Prostate gland (tissue), 2 donors: Measurements from ENCODE around the gene EXOC8. TPM values are rescaled to one million over a fixed set of nuclear protein-coding genes. Genes with fewer than 3 reads are reported as not detected.

Experiments used
- DNase-seq: peaks from one replicate; pipeline ENCODE4 v3.0.0-alpha.2; 2019; ENCODE audit warnings: low spot score
- H3K27ac ChIP-seq, 2 donors: fragments of 200-600 bp; sonication (generic); 2 replicates each; pipeline ENCODE4 v1.5.1; 2017 to 2019
- H3K27me3 ChIP-seq: fragments of 200-600 bp; sonication (generic); replicated peaks from 2 replicates; pipeline ENCODE4 v1.5.1; 2019; ENCODE audit not compliant: insufficient read depth
- H3K36me3 ChIP-seq, 2 donors: fragments of 200-600 bp; sonication (generic); 1 replicate in 1 of 2; 2 replicates in 1 of 2; pipeline versions ENCODE4 v1.5.1 to v1.8.1; 2017 to 2019
- H3K4me1 ChIP-seq: fragments of 200-600 bp; sonication (generic); replicated peaks from 2 replicates; pipeline ENCODE4 v1.5.1; 2019
- H3K4me3 ChIP-seq, 2 donors: fragments of 200-600 bp; sonication (generic); 2 replicates each; pipeline ENCODE4 v1.5.1; 2017 to 2019
- H3K9me3 ChIP-seq: fragments of 200-600 bp; sonication (generic); 2 replicates; pipeline ENCODE4 v1.5.1; 2017
- POLR2A ChIP-seq: fragments of 450-650 bp; IDR thresholded peaks from one replicate; pipeline ENCODE4 v1.6.1; 2016; ENCODE audit warnings: antibody characterized with exemption, mild to moderate bottlenecking
- POLR2AphosphoS5 ChIP-seq: sonication (generic); formaldehyde crosslinking; IDR thresholded peaks from one replicate; pipeline ENCODE4 v1.6.1; 2017; ENCODE audit warnings: antibody characterized with exemption
- WGBS: methylation state at CpG from one replicate; pipeline ENCODE4 v1.1.5; 2018; 5-methylcytosine and 5-hydroxymethylcytosine counted together
- intact Hi-C: fragments of 100-400 bp; cut with DNase I; formaldehyde crosslinking; loops from one replicate; pipeline ENCODE4 v1.14.2; 2022
- total RNA-seq, 2 donors: library from RNA; depleted of rRNA; stranded (reverse); fragments of >200 nt; gene quantifications; one replicate each; pipeline ENCODE4 v1.1.0, GENCODE V29; 2016
- TF ChIP-seq, protein P1 (sequence below), 4 experiments: fragments of 200-600 bp in 2 of 4; fragments of 450-650 bp in 2 of 4; sonication (generic) in 2 of 4; IDR thresholded peaks; 1 replicate in 3 of 4; 2 replicates in 1 of 4; pipeline ENCODE4 v1.5.1; 2016 to 2019; ENCODE audit warnings: antibody characterized with exemption in 4 of 4, mild to moderate bottlenecking in 2 of 4, moderate library complexity in 2 of 4

Gene EXOC8
- total RNA-seq, 2 donors from 2014 or later: 11.9 to 14.8 TPM

DNA sequence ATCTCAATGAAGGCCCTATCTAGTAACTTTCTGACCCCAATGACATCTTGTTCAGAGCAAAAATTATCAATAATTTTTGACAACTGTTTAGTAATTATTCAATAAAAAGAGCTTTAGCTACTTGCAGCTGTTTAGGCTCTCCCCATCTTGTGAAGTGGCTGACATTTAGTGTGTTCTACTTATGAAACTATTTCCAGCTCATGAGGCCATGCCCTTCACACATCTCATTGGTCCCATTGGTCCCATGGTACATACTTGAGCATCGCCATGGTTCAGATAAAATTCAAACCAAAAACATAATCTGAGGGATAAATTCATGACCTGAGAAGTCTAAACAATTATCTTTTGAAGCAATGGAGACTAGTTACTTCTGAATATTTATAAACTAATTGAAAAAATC, 24.7 kb upstream of the EXOC8 start:
- no peak overlapping the region for H3K27ac ChIP-seq
- 91% methylated on average over 1 of the region's 1 CpG for WGBS
- intact Hi-C loops: no loop called here
- H3K4me3 ChIP-seq: no peak overlapping the region
- H3K9me3 ChIP-seq: no peaks in the 10 kb centered on the region
- H3K27me3 ChIP-seq: no peaks in the 10 kb centered on the region
- no peaks in the 10 kb centered on the region for H3K36me3 ChIP-seq
- DNase-seq: no peak
- TF ChIP-seq POLR2AphosphoS5 (no peak), POLR2A (no peak)
- TF ChIP-seq, protein P1, sequence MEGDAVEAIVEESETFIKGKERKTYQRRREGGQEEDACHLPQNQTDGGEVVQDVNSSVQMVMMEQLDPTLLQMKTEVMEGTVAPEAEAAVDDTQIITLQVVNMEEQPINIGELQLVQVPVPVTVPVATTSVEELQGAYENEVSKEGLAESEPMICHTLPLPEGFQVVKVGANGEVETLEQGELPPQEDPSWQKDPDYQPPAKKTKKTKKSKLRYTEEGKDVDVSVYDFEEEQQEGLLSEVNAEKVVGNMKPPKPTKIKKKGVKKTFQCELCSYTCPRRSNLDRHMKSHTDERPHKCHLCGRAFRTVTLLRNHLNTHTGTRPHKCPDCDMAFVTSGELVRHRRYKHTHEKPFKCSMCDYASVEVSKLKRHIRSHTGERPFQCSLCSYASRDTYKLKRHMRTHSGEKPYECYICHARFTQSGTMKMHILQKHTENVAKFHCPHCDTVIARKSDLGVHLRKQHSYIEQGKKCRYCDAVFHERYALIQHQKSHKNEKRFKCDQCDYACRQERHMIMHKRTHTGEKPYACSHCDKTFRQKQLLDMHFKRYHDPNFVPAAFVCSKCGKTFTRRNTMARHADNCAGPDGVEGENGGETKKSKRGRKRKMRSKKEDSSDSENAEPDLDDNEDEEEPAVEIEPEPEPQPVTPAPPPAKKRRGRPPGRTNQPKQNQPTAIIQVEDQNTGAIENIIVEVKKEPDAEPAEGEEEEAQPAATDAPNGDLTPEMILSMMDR (IDR thresholded peaks at IDR 0.05): no peak
- H3K4me1 ChIP-seq: no peaks in the 10 kb centered on the region

DNA sequence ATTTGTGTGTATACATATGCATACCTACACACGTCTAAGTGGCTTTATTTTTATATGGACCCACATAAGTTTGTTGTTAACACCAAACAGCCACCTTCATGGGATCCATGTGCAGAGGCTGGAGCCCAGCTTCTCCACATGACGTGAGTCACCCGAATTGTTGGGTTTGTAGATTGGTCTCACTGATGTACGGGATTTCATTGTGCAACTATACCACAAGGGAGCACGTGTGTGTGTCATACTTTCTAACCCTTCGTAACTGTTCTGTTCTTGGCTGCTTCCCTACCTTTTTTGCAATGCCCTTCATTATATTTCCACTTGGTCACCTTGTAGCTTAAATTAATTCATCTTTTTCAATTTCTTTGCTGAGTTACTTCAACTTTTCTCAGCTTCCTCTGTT, 21.5 kb upstream of the EXOC8 start:
- 85% methylated on average over 6 of the region's 6 CpGs for WGBS
- H3K27me3 ChIP-seq: no peaks in the 10 kb centered on the region
- no peaks in the 10 kb centered on the region for H3K4me1 ChIP-seq
- H3K27ac ChIP-seq: no peak overlapping the region
- no peak overlapping the region for H3K4me3 ChIP-seq
- intact Hi-C loops: loop anchor here (5.0 kb wide), 1 partner anchor 243 kb away; no protein-coding TSS in a partner anchor
- no peaks in the 10 kb centered on the region for H3K36me3 ChIP-seq
- TF ChIP-seq, protein P1 (IDR thresholded peaks at IDR 0.05): no peak
- no peak for TF ChIP-seq POLR2AphosphoS5
- TF ChIP-seq POLR2A: no peak
- H3K9me3 ChIP-seq: no peaks in the 10 kb centered on the region
- no peak for DNase-seq

DNA sequence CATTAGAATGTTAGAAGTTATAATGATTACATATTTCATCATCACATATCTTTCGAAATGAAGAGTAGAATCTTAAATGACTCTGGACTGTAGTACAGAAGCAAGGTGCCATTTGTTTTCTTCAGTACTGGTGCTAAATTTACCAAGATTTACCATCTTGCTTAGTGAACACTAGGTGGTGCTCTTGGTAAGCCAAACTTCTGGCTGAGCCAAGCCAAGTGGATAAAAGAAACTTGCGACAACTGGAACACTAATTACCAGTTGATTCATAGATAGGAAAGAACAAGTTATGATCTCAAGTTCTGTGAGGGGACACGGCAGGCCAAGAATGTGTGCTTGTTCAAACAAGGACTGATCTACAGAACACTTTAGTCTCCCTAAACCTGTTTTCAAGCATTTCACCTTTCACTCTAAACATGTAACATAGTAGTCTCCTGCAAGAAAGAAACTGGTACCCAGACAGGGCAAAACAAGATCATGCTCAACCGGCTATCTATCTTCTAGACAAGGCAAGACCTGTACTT, 20.2 kb upstream of the EXOC8 start:
- TF ChIP-seq POLR2AphosphoS5 (peak; percentile 81), POLR2A (no peak)
- TF ChIP-seq, protein P1 (IDR thresholded peaks at IDR 0.05): peak; percentile 56 to 85 (median 80)
- H3K27me3 ChIP-seq: no peaks in the 10 kb centered on the region
- H3K4me3 ChIP-seq: no peak overlapping the region
- DNase-seq: peak; percentile 62
- intact Hi-C loops: loop anchor here (5.0 kb wide), 1 partner anchor 244 kb away; no protein-coding TSS in a partner anchor
- no peak overlapping the region for H3K27ac ChIP-seq
- no peaks in the 10 kb centered on the region for H3K9me3 ChIP-seq
- WGBS: 7% methylated on average over 4 of the region's 4 CpGs
- no peaks in the 10 kb centered on the region for H3K36me3 ChIP-seq
- H3K4me1 ChIP-seq: no peaks in the 10 kb centered on the region

DNA sequence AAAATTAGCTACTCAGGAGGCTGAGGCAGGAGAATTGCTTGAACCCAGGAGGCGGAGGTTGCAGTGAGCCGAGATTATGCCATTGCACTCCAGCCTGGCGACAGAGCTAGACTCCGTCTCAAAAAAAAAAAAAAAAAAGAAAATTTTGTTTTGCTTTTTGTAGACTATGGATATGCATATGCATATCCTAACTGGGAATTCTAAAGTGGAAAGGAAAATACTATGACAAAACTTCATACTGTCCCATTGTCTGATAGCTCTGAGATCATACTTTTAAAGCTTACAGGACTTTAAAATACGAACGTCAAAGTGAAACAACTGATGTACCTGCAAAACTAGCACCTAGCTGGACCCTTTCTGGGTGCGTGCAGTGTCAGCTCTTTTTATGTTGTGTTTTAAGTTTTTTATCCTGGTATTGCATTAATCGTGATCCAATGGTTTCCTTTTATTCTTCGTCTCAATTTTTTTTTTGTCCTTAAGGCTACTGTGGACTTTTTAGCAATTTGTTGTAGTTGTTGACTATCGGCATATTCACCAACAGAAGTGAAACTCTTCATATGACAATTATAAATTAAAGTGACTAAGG, 19.6 kb upstream of the EXOC8 start:
- H3K4me3 ChIP-seq: no peak overlapping the region
- no peaks in the 10 kb centered on the region for H3K4me1 ChIP-seq
- H3K36me3 ChIP-seq: no peaks in the 10 kb centered on the region
- H3K27me3 ChIP-seq: no peaks in the 10 kb centered on the region
- no peak for DNase-seq
- H3K9me3 ChIP-seq: no peaks in the 10 kb centered on the region
- TF ChIP-seq, protein P1 (IDR thresholded peaks at IDR 0.05): no peak
- no peak for TF ChIP-seq POLR2A
- TF ChIP-seq POLR2AphosphoS5: no peak
- 80% methylated on average over 10 of the region's 10 CpGs for WGBS
- intact Hi-C loops: loop anchor here (5.0 kb wide), 1 partner anchor 245 kb away; no protein-coding TSS in a partner anchor
- H3K27ac ChIP-seq: no peak overlapping the region

DNA sequence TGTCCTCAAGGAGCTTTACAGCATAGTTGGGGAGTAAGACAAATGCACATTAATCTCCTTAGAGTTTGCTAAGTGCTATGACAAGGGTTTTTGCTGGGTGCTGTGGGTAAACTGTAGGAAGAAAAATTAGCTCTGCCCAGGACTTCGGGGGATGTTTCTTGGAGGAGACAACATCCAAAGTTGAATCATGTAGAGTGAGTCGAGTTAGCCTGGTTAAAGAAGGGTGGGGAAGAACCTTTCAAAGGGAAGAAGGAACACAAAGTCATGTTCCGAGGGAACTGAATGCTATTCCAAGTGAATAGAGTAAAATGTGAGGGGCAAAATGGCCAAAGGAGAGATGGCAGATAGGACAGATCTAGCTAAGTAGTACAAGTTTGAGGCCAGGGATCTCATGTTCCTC, 17.5 kb upstream of the EXOC8 start:
- Histone ChIP-seq H3K27ac (no peak overlapping the region), H3K4me1 (no peaks in the 10 kb centered on the region), H3K36me3 (no peaks in the 10 kb centered on the region), H3K4me3 (no peak overlapping the region), H3K27me3 (no peaks in the 10 kb centered on the region), H3K9me3 (no peaks in the 10 kb centered on the region)
- DNase-seq: no peak
- TF ChIP-seq POLR2AphosphoS5: no peak
- TF ChIP-seq POLR2A: no peak
- TF ChIP-seq, protein P1 (IDR thresholded peaks at IDR 0.05): no peak
- 84% methylated on average over 3 of the region's 3 CpGs for WGBS
- intact Hi-C loops: loop anchor here (5.0 kb wide), 1 partner anchor 247 kb away; no protein-coding TSS in a partner anchor
